Spleen (tissue), 7 donors: ENCODE data around the gene MOK.
"Not testable (repeated sequence)": the region's sequence is repeated elsewhere in the genome, so short reads cannot be mapped to it uniquely, and the experiment has no call there.

Experiments
- POLR2A ChIP-seq, 3 donors: fragments of 450-650 bp; IDR thresholded peaks; one replicate each; pipeline ENCODE4 v1.5.1; 2017; ENCODE audit warnings: antibody characterized with exemption in 3 of 3, mild to moderate bottlenecking in 1 of 3
- POLR2AphosphoS5 ChIP-seq, 3 donors: sonication (generic); formaldehyde crosslinking; IDR thresholded peaks; one replicate each; pipeline ENCODE4 v1.5.1; 2017; ENCODE audit warnings: antibody characterized with exemption in 3 of 3
- TF ChIP-seq, protein P1 (sequence below), 11 experiments: fragments of 200-600 bp in 7 of 11; fragments of 450-650 bp in 4 of 11; sonication (generic) in 4 of 11; IDR thresholded peaks in 8 of 11; conservative IDR thresholded peaks in 3 of 11; 1 replicate in 7 of 11; 2 replicates in 4 of 11; pipeline versions ENCODE4 v1.4.0 to v1.8.0; 2016 to 2021; ENCODE audit warnings: antibody characterized with exemption in 11 of 11, inconsistent platforms in 4 of 11, mild to moderate bottlenecking in 1 of 11
- donor health status: DM: no; HTN: no; CAD: no; lungs with moderate emphysema.
- donor health status: DM: no; HTN: no; CAD: no.
- donor health status: DM: no; HTN: no; CAD: no.

DNA sequence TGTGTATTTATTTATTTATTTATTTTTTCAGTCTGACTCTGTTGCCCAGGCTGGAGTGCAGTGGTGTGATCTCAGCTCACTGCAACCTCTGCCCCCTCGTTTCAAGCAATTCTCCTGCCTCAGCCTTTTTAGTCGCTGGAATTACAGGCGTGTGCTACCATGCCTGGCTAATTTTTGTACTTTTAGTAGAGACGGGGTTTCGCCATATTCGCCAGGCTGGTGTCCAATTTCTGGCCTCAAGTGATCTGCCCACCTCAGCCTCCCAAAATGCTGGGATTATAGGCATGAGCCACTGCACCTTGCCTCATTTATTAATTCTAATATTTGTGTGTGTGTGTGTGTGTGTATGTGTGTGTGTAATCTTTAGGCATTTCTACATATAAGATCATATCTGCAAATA lies 24.4 kb upstream of the MOK start:
- TF ChIP-seq POLR2AphosphoS5, POLR2A (IDR thresholded peaks at IDR 0.05): not testable (repeated sequence)
- TF ChIP-seq, protein P1, sequence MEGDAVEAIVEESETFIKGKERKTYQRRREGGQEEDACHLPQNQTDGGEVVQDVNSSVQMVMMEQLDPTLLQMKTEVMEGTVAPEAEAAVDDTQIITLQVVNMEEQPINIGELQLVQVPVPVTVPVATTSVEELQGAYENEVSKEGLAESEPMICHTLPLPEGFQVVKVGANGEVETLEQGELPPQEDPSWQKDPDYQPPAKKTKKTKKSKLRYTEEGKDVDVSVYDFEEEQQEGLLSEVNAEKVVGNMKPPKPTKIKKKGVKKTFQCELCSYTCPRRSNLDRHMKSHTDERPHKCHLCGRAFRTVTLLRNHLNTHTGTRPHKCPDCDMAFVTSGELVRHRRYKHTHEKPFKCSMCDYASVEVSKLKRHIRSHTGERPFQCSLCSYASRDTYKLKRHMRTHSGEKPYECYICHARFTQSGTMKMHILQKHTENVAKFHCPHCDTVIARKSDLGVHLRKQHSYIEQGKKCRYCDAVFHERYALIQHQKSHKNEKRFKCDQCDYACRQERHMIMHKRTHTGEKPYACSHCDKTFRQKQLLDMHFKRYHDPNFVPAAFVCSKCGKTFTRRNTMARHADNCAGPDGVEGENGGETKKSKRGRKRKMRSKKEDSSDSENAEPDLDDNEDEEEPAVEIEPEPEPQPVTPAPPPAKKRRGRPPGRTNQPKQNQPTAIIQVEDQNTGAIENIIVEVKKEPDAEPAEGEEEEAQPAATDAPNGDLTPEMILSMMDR (IDR thresholded peaks at IDR 0.05 in 8 of 11, conservative IDR thresholded peaks at IDR 0.05 in 3 of 11) = not testable (repeated sequence)
